ENCODE data around the gene PIK3R1.

The PIK3R1 gene

GRCh38 chr5:68182094-68182493 is 33.5 kb upstream of the PIK3R1 start:
- H3K4me1 ChIP-seq (ENCODE audit: control insufficient read depth, low read length), result no peaks in the 10 kb centered on the region
- H3K27ac ChIP-seq (ENCODE audit: low read depth, low read length), result no peak overlapping the region
- no peaks in the 10 kb centered on the region for H3K79me2 ChIP-seq (ENCODE audit: control insufficient read depth, low read length)
- no peak for TF ChIP-seq EZH2phosphoT487 (IDR thresholded peaks at IDR 0.05; ENCODE audit: borderline replicate concordance, low read length)
- TF ChIP-seq CTCF (IDR thresholded peaks at IDR 0.05; ENCODE audit: low read depth, low read length, poor library complexity, severe bottlenecking), result no peak
- H3F3A ChIP-seq (ENCODE audit: control insufficient read depth, insufficient read depth), result no peaks in the 10 kb centered on the region
- no peaks in the 10 kb centered on the region for H3K36me3 ChIP-seq (ENCODE audit: control insufficient read depth, low read length)
- no peaks in the 10 kb centered on the region for H3K27me3 ChIP-seq (ENCODE audit: control insufficient read depth, low read length)
- H3K4me3 ChIP-seq (ENCODE audit: low read length), result no peak overlapping the region
- H3K9me2 ChIP-seq (replicated peaks; ENCODE audit: control insufficient read depth, low read length), result no peaks in the 10 kb centered on the region
- no peaks in the 10 kb centered on the region for H4K20me1 ChIP-seq (ENCODE audit: control insufficient read depth, insufficient read depth, low read depth, low read length)
- H3K4me2 ChIP-seq (ENCODE audit: low read length), result no peak overlapping the region
- no peaks in the 10 kb centered on the region for H3K9me3 ChIP-seq (ENCODE audit: control insufficient read depth, insufficient read depth, low read length)

- H3K4me2 ChIP-seq (ENCODE audit: low read length), result no peak overlapping the region
- H4K20me1 ChIP-seq (ENCODE audit: control insufficient read depth, insufficient read depth, low read depth, low read length), result no peaks in the 10 kb centered on the region
- H3K27ac ChIP-seq (ENCODE audit: low read depth, low read length), result no peak overlapping the region
- no peak overlapping the region for H3K4me3 ChIP-seq (ENCODE audit: low read length)
- no peaks in the 10 kb centered on the region for H3K4me1 ChIP-seq (ENCODE audit: control insufficient read depth, low read length)
- TF ChIP-seq EZH2phosphoT487 (IDR thresholded peaks at IDR 0.05; ENCODE audit: borderline replicate concordance, low read length) (no peak), CTCF (IDR thresholded peaks at IDR 0.05; ENCODE audit: low read depth, low read length, poor library complexity, severe bottlenecking) (no peak)
- no peaks in the 10 kb centered on the region for H3K36me3 ChIP-seq (ENCODE audit: control insufficient read depth, low read length)
- no peaks in the 10 kb centered on the region for H3K9me3 ChIP-seq (ENCODE audit: control insufficient read depth, insufficient read depth, low read length)
- H3K9me2 ChIP-seq (replicated peaks; ENCODE audit: control insufficient read depth, low read length), result no peaks in the 10 kb centered on the region
- no peaks in the 10 kb centered on the region for H3F3A ChIP-seq (ENCODE audit: control insufficient read depth, insufficient read depth)
- H3K27me3 ChIP-seq (ENCODE audit: control insufficient read depth, low read length), result no peaks in the 10 kb centered on the region
- no peaks in the 10 kb centered on the region for H3K79me2 ChIP-seq (ENCODE audit: control insufficient read depth, low read length)
These were observed 33.0 kb upstream of the PIK3R1 start for GRCh38 chr5:68182534-68182933.

- no peak for TF ChIP-seq EZH2phosphoT487 (IDR thresholded peaks at IDR 0.05; ENCODE audit: borderline replicate concordance, low read length)
- TF ChIP-seq CTCF (IDR thresholded peaks at IDR 0.05; ENCODE audit: low read depth, low read length, poor library complexity, severe bottlenecking), result no peak
- no peak overlapping the region for H3K4me2 ChIP-seq (ENCODE audit: low read length)
- no peaks in the 10 kb centered on the region for H3K36me3 ChIP-seq (ENCODE audit: control insufficient read depth, low read length)
- H4K20me1 ChIP-seq (ENCODE audit: control insufficient read depth, insufficient read depth, low read depth, low read length), result no peaks in the 10 kb centered on the region
- no peaks in the 10 kb centered on the region for H3F3A ChIP-seq (ENCODE audit: control insufficient read depth, insufficient read depth)
- H3K4me3 ChIP-seq (ENCODE audit: low read length), result no peak overlapping the region
- H3K9me2 ChIP-seq (replicated peaks; ENCODE audit: control insufficient read depth, low read length), result no peaks in the 10 kb centered on the region
- no peaks in the 10 kb centered on the region for H3K9me3 ChIP-seq (ENCODE audit: control insufficient read depth, insufficient read depth, low read length)
- H3K27ac ChIP-seq (ENCODE audit: low read depth, low read length), result no peak overlapping the region
- H3K27me3 ChIP-seq (ENCODE audit: control insufficient read depth, low read length), result no peaks in the 10 kb centered on the region
- peaks cover 9% of the 10 kb centered on the region; the same call in 1 of the 2 replicates for H3K4me1 ChIP-seq (ENCODE audit: control insufficient read depth, low read length)
- no peaks in the 10 kb centered on the region for H3K79me2 ChIP-seq (ENCODE audit: control insufficient read depth, low read length)
These were observed 28.1 kb upstream of the PIK3R1 start for GRCh38 chr5:68187268-68188055.
